Caco-2 (cell line): ENCODE measurements around the gene PMVK. TPM values are rescaled to one million over a fixed set of nuclear protein-coding genes. Genes with fewer than 3 reads are reported as not detected.

Experiments used
- BruUV-seq: library from RNA; stranded (reverse); fragments of 400-500 nt; replicated peaks from 2 replicates; lab custom pipeline; 2021; lab: Mats Ljungman, UMichigan
- CTCF ChIA-PET: fragments of 300-600 bp; sonication (Branson Sonifier 250); formaldehyde crosslinking; loops from one replicate; lab custom pipeline; 2022; ENCODE audit warnings: antibody characterized with exemption; lab: Charles Lee
- POLR2A ChIA-PET: fragments of 300-600 bp; sonication (Branson Sonifier 250); formaldehyde crosslinking; loops from one replicate; lab custom pipeline; 2022; ENCODE audit warnings: antibody characterized with exemption; lab: Charles Lee
- DNase-seq, 2 experiments: peaks; one replicate each; pipeline versions ENCODE4 v3.0.0 to v3.0.0-alpha.2; 2020 to 2022
- H3K27me3 ChIP-seq: replicated peaks from 2 replicates; pipeline ENCODE4 v1.6.0; 2011; ENCODE audit warnings: low read length; ENCODE audit not compliant: control insufficient read depth, insufficient read depth
- H3K36me3 ChIP-seq: 2 replicates; pipeline ENCODE4 v1.5.1; 2011; ENCODE audit warnings: low read length; ENCODE audit not compliant: control insufficient read depth, insufficient read depth
- H3K4me1 ChIP-seq: fragments of 250-450 bp; sonication (Bioruptor Pico); 2 replicates; pipeline ENCODE4 v1.5.1; 2020; ENCODE audit warnings: mild to moderate bottlenecking
- H3K4me3 ChIP-seq: 2 replicates; pipeline ENCODE4 v1.5.1; 2011; ENCODE audit warnings: low read depth, mild to moderate bottlenecking, control low read depth, low read length
- H3K9me3 ChIP-seq: fragments of 250-450 bp; sonication (Bioruptor Pico); 2 replicates; pipeline ENCODE4 v1.5.1; 2020; ENCODE audit warnings: mild to moderate bottlenecking, moderate library complexity
- H3K27ac Mint-ChIP-seq: one replicate; pipeline ENCODE4 v1.8.0; 2022; ENCODE audit warnings: mixed read lengths; ENCODE audit not compliant: unreplicated experiment
- H3K27me3 Mint-ChIP-seq: one replicate; pipeline ENCODE4 v1.8.0; 2022; ENCODE audit warnings: mixed read lengths; ENCODE audit not compliant: insufficient read depth, unreplicated experiment
- H3K36me3 Mint-ChIP-seq: one replicate; pipeline ENCODE4 v1.8.0; 2022; ENCODE audit warnings: mild to moderate bottlenecking, mixed read lengths; ENCODE audit not compliant: insufficient read depth, unreplicated experiment
- H3K4me1 Mint-ChIP-seq: one replicate; pipeline ENCODE4 v1.8.0; 2022; ENCODE audit warnings: low read depth, mixed read lengths; ENCODE audit not compliant: unreplicated experiment
- H3K4me3 Mint-ChIP-seq: one replicate; pipeline ENCODE4 v1.8.0; 2022; ENCODE audit warnings: mild to moderate bottlenecking, moderate library complexity, mixed read lengths; ENCODE audit not compliant: unreplicated experiment
- H3K9me3 Mint-ChIP-seq: one replicate; pipeline ENCODE4 v1.8.0; 2022; ENCODE audit warnings: mixed read lengths; ENCODE audit not compliant: unreplicated experiment
- intact Hi-C: fragments of 100-400 bp; cut with micrococcal nuclease; formaldehyde crosslinking; loops from one replicate; pipeline ENCODE4 v1.10.0; 2022; ENCODE audit not compliant: unreplicated experiment
- total RNA-seq: library from RNA; stranded (reverse); gene quantifications from 2 replicates; pipeline ENCODE4 v1.2.3, GENCODE V29; 2022
- TF ChIP-seq, protein P1 (sequence below), 2 experiments: fragments of 200-600 bp in 1 of 2; IDR thresholded peaks; 1 replicate in 1 of 2; 2 replicates in 1 of 2; pipeline versions ENCODE4 v1.5.1 to v1.8.0; 2011 to 2022; ENCODE audit warnings: antibody characterized with exemption in 1 of 2, control low read depth in 1 of 2, inconsistent platforms in 1 of 2, low read depth in 1 of 2, low read length in 1 of 2, mild to moderate bottlenecking in 1 of 2, moderate library complexity in 1 of 2; ENCODE audit not compliant: insufficient read depth in 1 of 2, severe bottlenecking in 1 of 2, unreplicated experiment in 1 of 2

PMVK gene
- total RNA-seq, 1 experiment from 2014 or later: 25.1 TPM

- CTCF ChIA-PET: interaction anchor here (0.9 to 1.0 kb wide), 2 partner anchors 8 to 9 kb away, joined by 3 read pairs; partner anchors contain the start of gene PYGO2
- Mint-ChIP-seq H3K4me1 (peaks cover 16% of the 10 kb centered on the region), H3K27me3 (no peaks in the 10 kb centered on the region), H3K9me3 (no peaks in the 10 kb centered on the region), H3K4me3 (no peak overlapping the region), H3K27ac (no peak overlapping the region), H3K36me3 (peaks cover 18% of the 10 kb centered on the region)
- H3K4me3 ChIP-seq: no peak overlapping the region
- H3K36me3 ChIP-seq: no peaks in the 10 kb centered on the region
- TF ChIP-seq, protein P1, sequence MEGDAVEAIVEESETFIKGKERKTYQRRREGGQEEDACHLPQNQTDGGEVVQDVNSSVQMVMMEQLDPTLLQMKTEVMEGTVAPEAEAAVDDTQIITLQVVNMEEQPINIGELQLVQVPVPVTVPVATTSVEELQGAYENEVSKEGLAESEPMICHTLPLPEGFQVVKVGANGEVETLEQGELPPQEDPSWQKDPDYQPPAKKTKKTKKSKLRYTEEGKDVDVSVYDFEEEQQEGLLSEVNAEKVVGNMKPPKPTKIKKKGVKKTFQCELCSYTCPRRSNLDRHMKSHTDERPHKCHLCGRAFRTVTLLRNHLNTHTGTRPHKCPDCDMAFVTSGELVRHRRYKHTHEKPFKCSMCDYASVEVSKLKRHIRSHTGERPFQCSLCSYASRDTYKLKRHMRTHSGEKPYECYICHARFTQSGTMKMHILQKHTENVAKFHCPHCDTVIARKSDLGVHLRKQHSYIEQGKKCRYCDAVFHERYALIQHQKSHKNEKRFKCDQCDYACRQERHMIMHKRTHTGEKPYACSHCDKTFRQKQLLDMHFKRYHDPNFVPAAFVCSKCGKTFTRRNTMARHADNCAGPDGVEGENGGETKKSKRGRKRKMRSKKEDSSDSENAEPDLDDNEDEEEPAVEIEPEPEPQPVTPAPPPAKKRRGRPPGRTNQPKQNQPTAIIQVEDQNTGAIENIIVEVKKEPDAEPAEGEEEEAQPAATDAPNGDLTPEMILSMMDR (IDR thresholded peaks at IDR 0.05; ENCODE audit: insufficient read depth in 1 of 2, low read depth in 1 of 2, low read length in 1 of 2, severe bottlenecking in 1 of 2, unreplicated experiment in 1 of 2): no peak
- intact Hi-C loops: no loop called here
- no peaks in the 10 kb centered on the region for H3K27me3 ChIP-seq
- H3K9me3 ChIP-seq: no peaks in the 10 kb centered on the region
- peaks cover 10% of the 10 kb centered on the region for H3K4me1 ChIP-seq
- no peak for DNase-seq
- POLR2A ChIA-PET: no interaction called here
- no TSS peak for BruUV-seq
Observed at GRCh38 chr1:154952664-154953063, 16.1 kb upstream of the PMVK start.

DNA sequence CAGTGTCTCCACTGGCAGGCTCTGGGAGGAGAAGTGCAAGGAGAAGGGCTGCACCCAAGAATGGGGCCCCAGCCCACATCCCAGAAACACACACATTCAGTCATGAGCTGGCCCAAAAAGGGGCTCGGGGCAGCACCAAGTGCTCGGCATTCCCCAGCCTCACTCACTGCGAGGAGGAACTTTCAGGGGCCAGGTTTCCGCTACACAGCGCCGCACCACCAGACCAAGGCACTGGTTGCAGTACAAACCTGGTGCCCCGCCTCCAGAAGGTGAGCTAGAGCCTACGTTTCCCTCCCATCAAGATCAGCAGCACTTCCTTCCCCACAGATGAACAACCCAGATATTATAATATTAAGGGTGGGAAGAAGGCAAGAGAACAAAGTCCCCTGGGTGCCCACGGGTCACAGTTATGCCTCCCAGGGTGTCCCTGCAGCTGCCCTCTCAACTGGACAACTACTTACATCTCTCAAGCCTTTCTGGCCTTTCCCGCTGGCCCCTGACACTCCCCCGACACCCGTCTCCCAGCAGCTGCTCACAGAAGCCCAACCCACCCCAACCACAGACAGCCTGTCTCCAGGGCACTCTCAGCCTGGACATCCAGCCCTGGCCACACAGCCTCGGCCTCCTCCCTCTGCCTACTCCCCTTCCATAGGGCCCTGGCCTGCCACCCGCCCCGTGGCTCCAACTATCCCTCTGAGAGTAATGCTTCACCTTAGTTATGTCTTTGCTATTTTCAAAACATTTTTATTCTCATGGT, 15.6 kb upstream of the PMVK start:
- TF ChIP-seq, protein P1 (IDR thresholded peaks at IDR 0.05; ENCODE audit: insufficient read depth in 1 of 2, low read depth in 1 of 2, low read length in 1 of 2, severe bottlenecking in 1 of 2, unreplicated experiment in 1 of 2): no peak
- Histone ChIP-seq H3K4me3 (no peak overlapping the region), H3K4me1 (peaks cover 7% of the 10 kb centered on the region), H3K9me3 (no peaks in the 10 kb centered on the region), H3K27me3 (no peaks in the 10 kb centered on the region), H3K36me3 (no peaks in the 10 kb centered on the region)
- DNase-seq: no peak
- no TSS peak for BruUV-seq
- CTCF ChIA-PET: interaction anchor here (0.9 to 1.0 kb wide), 2 partner anchors 9 kb away, joined by 3 read pairs; partner anchors contain the start of gene PYGO2
- intact Hi-C loops: no loop called here
- no peak overlapping the region for H3K27ac Mint-ChIP-seq
- H3K36me3 Mint-ChIP-seq: peaks cover 13% of the 10 kb centered on the region
- H3K4me1 Mint-ChIP-seq: peaks cover 10% of the 10 kb centered on the region
- no peak overlapping the region for H3K4me3 Mint-ChIP-seq
- H3K27me3 Mint-ChIP-seq: no peaks in the 10 kb centered on the region
- H3K9me3 Mint-ChIP-seq: no peaks in the 10 kb centered on the region
- POLR2A ChIA-PET: no interaction called here

DNA sequence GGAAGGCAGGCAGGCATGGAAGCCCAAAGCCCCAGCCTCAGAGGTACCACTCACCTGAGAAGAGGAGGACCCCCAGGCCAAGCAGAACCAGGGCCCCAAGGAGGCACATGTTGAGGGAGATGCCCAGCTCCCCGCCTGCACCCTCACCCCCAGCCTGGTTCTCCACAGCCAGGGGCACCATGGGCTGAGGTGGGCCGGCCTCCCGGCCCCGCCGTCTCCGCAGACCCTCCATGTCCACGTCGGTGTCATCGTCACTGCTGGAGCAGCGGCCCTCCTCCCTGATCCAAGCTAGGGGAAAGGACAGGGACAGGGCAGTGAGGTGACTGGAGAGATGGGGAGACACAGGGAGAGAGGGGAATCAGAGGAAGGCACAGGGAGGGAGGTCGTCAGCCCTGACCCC, 11.6 kb upstream of the PMVK start:
- Mint-ChIP-seq H3K36me3 (no peaks in the 10 kb centered on the region), H3K4me3 (no peak overlapping the region), H3K4me1 (peaks cover 14% of the 10 kb centered on the region), H3K9me3 (no peaks in the 10 kb centered on the region), H3K27ac (no peak overlapping the region), H3K27me3 (no peaks in the 10 kb centered on the region)
- ChIA-PET POLR2A (no interaction called here), CTCF (interaction anchor here (0.7 kb wide), 1 partner anchor 8 kb away, joined by 3 read pairs; no protein-coding TSS in a partner anchor)
- no peak overlapping the region for H3K4me3 ChIP-seq
- H3K4me1 ChIP-seq: peaks cover 13% of the 10 kb centered on the region
- DNase-seq: no peak
- no peaks in the 10 kb centered on the region for H3K27me3 ChIP-seq
- no peaks in the 10 kb centered on the region for H3K9me3 ChIP-seq
- no TSS peak for BruUV-seq
- intact Hi-C loops: no loop called here
- no peaks in the 10 kb centered on the region for H3K36me3 ChIP-seq
- TF ChIP-seq, protein P1 (IDR thresholded peaks at IDR 0.05; ENCODE audit: insufficient read depth in 1 of 2, low read depth in 1 of 2, low read length in 1 of 2, severe bottlenecking in 1 of 2, unreplicated experiment in 1 of 2): no peak
